DOHH2 (cell line): ENCODE data around the gene NAXD.

Experiments
- EZH2phosphoT487 ChIP-seq: fragments of 200-600 bp; sonication (generic); IDR thresholded peaks from 2 replicates; pipeline ENCODE4 v1.6.1; 2017; ENCODE audit warnings: borderline replicate concordance, mild to moderate bottlenecking, antibody characterized with exemption, low read length, moderate library complexity, mixed read lengths
- TF ChIP-seq, protein P1 (sequence below): fragments of 200-600 bp; sonication (generic); IDR thresholded peaks from one replicate; pipeline ENCODE4 v1.5.1; 2014; ENCODE audit warnings: antibody characterized with exemption, mild to moderate bottlenecking, low read depth, low read length; ENCODE audit not compliant: poor library complexity, severe bottlenecking

DNA sequence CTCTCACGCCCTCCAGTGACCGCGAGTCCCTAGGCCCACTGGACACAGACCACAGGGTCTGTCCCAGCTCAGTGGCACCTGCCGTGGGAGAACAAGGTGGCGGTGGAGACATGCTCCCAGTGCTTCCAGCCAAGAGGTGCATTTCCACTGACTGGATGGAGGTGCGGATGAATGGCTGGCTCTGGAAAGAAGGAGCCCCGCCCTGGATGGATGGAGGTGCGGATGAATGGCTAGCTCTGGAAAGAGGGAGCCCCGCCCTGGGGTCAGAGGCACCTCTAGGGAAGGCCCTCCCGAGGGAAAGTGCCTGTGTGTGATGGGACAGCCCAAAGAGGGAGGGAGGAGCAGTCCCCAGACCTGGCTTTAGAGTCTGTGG lies 32.0 kb downstream of the NAXD start:
- TF ChIP-seq, protein P1, sequence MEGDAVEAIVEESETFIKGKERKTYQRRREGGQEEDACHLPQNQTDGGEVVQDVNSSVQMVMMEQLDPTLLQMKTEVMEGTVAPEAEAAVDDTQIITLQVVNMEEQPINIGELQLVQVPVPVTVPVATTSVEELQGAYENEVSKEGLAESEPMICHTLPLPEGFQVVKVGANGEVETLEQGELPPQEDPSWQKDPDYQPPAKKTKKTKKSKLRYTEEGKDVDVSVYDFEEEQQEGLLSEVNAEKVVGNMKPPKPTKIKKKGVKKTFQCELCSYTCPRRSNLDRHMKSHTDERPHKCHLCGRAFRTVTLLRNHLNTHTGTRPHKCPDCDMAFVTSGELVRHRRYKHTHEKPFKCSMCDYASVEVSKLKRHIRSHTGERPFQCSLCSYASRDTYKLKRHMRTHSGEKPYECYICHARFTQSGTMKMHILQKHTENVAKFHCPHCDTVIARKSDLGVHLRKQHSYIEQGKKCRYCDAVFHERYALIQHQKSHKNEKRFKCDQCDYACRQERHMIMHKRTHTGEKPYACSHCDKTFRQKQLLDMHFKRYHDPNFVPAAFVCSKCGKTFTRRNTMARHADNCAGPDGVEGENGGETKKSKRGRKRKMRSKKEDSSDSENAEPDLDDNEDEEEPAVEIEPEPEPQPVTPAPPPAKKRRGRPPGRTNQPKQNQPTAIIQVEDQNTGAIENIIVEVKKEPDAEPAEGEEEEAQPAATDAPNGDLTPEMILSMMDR, result no peak
- TF ChIP-seq EZH2phosphoT487, result no peak
